ENCODE data around the gene APBA2. TPM values are rescaled to one million over a fixed set of nuclear protein-coding genes. Genes with fewer than 3 reads are reported as not detected.

APBA2 gene
- total and polyA plus RNA-seq, 10 of the 15 experiments (the other 5 are each of a cell fraction or from before 2014, with no cell fraction given) = 0.06 to 0.26 (median 0.07) TPM; not detected in 7

- no peak for TF ChIP-seq CEBPZ (IDR thresholded peaks at IDR 0.05; ENCODE audit: low read depth, low read length)
- no peak for TF ChIP-seq STAT1 (conservative IDR thresholded peaks at IDR 0.05)
- TF ChIP-seq IKZF1 (conservative IDR thresholded peaks at IDR 0.05) = no peak
- no peak for TF ChIP-seq BRCA1 (IDR thresholded peaks at IDR 0.05; ENCODE audit: low read depth, low read length)
- TF ChIP-seq BCL11A (IDR thresholded peaks at IDR 0.05; ENCODE audit: low read depth, low read length) = no peak
- TF ChIP-seq RAD51 (IDR thresholded peaks at IDR 0.05) = no peak
- TF ChIP-seq SUPT20H (IDR thresholded peaks at IDR 0.05; ENCODE audit: borderline replicate concordance, control insufficient read depth, low read depth, low read length) = no peak
- TF ChIP-seq JUND (IDR thresholded peaks at IDR 0.05; ENCODE audit: low read depth, low read length) = no peak
- TF ChIP-seq ZBED1 (IDR thresholded peaks at IDR 0.05; ENCODE audit: borderline replicate concordance) = no peak
- no peak for TF ChIP-seq RBBP5 (conservative IDR thresholded peaks at IDR 0.05)
- TF ChIP-seq CBX5 (IDR thresholded peaks at IDR 0.05; ENCODE audit: low read depth) = no peak
- H3K4me2 ChIP-seq (ENCODE audit: control insufficient read depth, insufficient read depth) = no peak overlapping the region
- DNase-seq (ENCODE audit: low read depth, low spot score) (no peak), FAIRE-seq (no peak), ATAC-seq (no peak)
- ChIA-PET RAD21 (ENCODE audit: unreplicated experiment) (interaction anchor here (2.1 kb wide), 1 partner anchor 127 kb away, joined by 5 read pairs; no protein-coding TSS in a partner anchor), POLR2A (no interaction called here), CTCF (interaction anchor here (1.8 kb wide), 1 partner anchor 41 kb away, joined by 4 read pairs; no protein-coding TSS in a partner anchor), SMC1A (ENCODE audit: uncharacterized antibody, unreplicated experiment) (no interaction called here)
- no TSS peak for BruUV-seq (replicated peaks)
- no peaks in the 10 kb centered on the region for H3K27me3 ChIP-seq (replicated peaks in 1 of 2; ENCODE audit: control insufficient read depth in 2 of 2, insufficient read depth in 2 of 2, low read length in 1 of 2)
- H3K4me1 ChIP-seq (ENCODE audit: control insufficient read depth, insufficient read depth, low read length) = no peaks in the 10 kb centered on the region; the same call in 1 of the 2 replicates
- H4K20me1 ChIP-seq (ENCODE audit: control insufficient read depth, insufficient read depth) = no peaks in the 10 kb centered on the region
- 23% methylated on average over 5 of the region's 5 CpGs for WGBS (ENCODE audit: insufficient coverage, insufficient replicate concordance, low lambda C conversion rate, missing lambda C conversion rate)
- intact Hi-C loops (cut with micrococcal nuclease; ENCODE audit: unreplicated experiment) (loop anchor here (5.0 kb wide), 1 partner anchor 599 kb away; no protein-coding TSS in a partner anchor), in situ Hi-C loops (cut with MboI) (no loop called here)
- no peaks in the 10 kb centered on the region for H3K79me2 ChIP-seq (ENCODE audit: control insufficient read depth, insufficient read depth, low read length)
- H3K27ac ChIP-seq (ENCODE audit: control insufficient read depth, insufficient read depth) = no peak overlapping the region
- H3K4me3 ChIP-seq = no peak overlapping the region
- H3K36me3 ChIP-seq (ENCODE audit: control insufficient read depth in 2 of 2, insufficient read depth in 2 of 2, low read length in 1 of 2) = no peaks in the 10 kb centered on the region
- no peaks in the 10 kb centered on the region for H3K9me3 ChIP-seq (replicated peaks; ENCODE audit: control insufficient read depth, insufficient read depth, low read length)
- H2AFZ ChIP-seq (ENCODE audit: control insufficient read depth, low read depth, low read length) = no peak overlapping the region
- no peak overlapping the region for H3K9ac ChIP-seq (ENCODE audit: control insufficient read depth, insufficient read depth, low read length)
Measured at GRCh38 chr15:29143293-29143692, 257.5 kb downstream of the APBA2 start.
